ENCODE measurements around the gene PUS1.
A peak's percentile ranks its signal among the peaks of the same experiment; 100 is the strongest.

DNA sequence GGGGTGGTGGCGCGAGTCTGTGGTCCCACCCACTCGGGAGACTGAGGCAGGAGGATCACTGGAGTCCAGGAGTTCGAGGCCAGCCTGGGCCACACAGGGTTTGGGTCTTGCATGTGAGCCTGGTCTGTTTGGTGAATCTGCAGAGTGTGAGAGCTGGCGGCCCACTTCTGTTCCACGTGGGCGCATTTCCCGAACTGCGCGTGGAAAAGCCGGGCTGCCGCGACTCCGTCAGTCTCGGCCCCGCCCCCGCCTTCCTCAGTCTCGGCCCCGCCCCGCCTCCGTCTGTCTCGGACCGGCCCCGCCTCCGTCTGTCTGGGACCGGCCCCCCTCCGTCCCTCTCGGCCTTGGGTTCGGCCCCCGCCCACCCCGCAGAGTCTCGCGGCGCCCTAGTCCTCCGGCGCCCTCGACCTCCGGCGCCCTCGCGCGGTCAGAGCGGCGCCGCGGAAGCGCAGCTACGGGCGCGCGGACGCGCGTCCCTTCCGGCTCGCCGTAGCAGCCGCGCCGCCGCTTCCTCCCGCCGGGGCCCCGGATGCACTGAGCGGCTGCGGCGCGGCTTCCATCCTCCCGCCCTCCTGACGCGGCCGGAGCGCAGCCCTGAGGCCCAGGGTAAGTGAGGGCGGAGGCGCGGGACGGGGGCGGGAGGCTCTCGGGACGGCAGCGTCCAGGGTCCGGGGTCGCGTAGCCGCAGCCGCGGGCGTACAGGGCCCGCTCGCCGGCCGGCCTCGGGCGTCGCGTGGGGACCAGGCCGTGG, 20.5 kb downstream of the PUS1 start, which contains the start of gene EP400:
- peak; percentile 59; the same call in 1 of the 2 replicates for TF ChIP-seq ETV5 (CRISPR knock-in tag; IDR thresholded peaks at IDR 0.05; ENCODE audit: low read depth)
- TF ChIP-seq ZNF239 (CRISPR knock-in tag; IDR thresholded peaks at IDR 0.05): no peak
- no peak for TF ChIP-seq ZNF431 (CRISPR knock-in tag; IDR thresholded peaks at IDR 0.05)
- TF ChIP-seq, protein P1, sequence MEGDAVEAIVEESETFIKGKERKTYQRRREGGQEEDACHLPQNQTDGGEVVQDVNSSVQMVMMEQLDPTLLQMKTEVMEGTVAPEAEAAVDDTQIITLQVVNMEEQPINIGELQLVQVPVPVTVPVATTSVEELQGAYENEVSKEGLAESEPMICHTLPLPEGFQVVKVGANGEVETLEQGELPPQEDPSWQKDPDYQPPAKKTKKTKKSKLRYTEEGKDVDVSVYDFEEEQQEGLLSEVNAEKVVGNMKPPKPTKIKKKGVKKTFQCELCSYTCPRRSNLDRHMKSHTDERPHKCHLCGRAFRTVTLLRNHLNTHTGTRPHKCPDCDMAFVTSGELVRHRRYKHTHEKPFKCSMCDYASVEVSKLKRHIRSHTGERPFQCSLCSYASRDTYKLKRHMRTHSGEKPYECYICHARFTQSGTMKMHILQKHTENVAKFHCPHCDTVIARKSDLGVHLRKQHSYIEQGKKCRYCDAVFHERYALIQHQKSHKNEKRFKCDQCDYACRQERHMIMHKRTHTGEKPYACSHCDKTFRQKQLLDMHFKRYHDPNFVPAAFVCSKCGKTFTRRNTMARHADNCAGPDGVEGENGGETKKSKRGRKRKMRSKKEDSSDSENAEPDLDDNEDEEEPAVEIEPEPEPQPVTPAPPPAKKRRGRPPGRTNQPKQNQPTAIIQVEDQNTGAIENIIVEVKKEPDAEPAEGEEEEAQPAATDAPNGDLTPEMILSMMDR (IDR thresholded peaks at IDR 0.05 in 2 of 3, conservative IDR thresholded peaks at IDR 0.05 in 1 of 3; ENCODE audit: insufficient read depth in 2 of 3, low read depth in 1 of 3, low read length in 3 of 3): peak; percentile 40 to 84 (median 84); a peak in 5 of 6 replicates
